ENCODE data around the gene TUBA4B.
"Not testable (repeated sequence)": the region's sequence is repeated elsewhere in the genome, so short reads cannot be mapped to it uniquely, and the experiment has no call there.

DNA sequence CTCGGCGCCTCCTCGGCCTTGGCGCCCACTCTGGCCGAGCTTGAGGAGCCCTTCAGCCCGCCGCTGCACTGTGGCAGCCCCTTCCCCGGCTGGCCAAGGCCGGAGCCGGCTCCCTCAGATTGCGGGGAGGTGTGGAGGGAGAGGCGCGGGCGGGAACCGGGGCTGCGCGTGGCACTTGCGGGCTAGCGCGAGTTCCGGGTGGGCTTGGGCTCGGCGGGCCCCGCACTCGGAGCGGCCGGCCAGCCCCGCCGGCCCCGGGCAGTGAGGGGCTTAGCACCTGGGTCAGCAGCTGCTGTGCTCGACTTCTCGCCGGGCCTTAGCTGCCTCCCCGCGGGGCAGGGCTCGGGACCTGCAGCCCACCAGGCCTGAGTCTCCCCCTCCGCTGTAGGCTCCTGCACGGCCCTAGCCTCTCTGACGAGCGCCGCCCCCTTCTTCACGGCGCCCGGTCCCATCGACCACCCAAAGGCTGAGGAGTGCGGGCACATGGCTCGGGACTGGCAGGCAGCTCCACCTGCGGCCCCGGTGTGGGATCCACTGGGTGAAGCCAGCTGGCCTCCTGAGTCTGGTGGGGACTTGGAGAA is 59.7 kb downstream of the TUBA4B start:
- TF ChIP-seq, protein P1, sequence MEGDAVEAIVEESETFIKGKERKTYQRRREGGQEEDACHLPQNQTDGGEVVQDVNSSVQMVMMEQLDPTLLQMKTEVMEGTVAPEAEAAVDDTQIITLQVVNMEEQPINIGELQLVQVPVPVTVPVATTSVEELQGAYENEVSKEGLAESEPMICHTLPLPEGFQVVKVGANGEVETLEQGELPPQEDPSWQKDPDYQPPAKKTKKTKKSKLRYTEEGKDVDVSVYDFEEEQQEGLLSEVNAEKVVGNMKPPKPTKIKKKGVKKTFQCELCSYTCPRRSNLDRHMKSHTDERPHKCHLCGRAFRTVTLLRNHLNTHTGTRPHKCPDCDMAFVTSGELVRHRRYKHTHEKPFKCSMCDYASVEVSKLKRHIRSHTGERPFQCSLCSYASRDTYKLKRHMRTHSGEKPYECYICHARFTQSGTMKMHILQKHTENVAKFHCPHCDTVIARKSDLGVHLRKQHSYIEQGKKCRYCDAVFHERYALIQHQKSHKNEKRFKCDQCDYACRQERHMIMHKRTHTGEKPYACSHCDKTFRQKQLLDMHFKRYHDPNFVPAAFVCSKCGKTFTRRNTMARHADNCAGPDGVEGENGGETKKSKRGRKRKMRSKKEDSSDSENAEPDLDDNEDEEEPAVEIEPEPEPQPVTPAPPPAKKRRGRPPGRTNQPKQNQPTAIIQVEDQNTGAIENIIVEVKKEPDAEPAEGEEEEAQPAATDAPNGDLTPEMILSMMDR (IDR thresholded peaks at IDR 0.05; ENCODE audit: insufficient read depth, low read length): not testable (repeated sequence)
- TF ChIP-seq, protein P2, sequence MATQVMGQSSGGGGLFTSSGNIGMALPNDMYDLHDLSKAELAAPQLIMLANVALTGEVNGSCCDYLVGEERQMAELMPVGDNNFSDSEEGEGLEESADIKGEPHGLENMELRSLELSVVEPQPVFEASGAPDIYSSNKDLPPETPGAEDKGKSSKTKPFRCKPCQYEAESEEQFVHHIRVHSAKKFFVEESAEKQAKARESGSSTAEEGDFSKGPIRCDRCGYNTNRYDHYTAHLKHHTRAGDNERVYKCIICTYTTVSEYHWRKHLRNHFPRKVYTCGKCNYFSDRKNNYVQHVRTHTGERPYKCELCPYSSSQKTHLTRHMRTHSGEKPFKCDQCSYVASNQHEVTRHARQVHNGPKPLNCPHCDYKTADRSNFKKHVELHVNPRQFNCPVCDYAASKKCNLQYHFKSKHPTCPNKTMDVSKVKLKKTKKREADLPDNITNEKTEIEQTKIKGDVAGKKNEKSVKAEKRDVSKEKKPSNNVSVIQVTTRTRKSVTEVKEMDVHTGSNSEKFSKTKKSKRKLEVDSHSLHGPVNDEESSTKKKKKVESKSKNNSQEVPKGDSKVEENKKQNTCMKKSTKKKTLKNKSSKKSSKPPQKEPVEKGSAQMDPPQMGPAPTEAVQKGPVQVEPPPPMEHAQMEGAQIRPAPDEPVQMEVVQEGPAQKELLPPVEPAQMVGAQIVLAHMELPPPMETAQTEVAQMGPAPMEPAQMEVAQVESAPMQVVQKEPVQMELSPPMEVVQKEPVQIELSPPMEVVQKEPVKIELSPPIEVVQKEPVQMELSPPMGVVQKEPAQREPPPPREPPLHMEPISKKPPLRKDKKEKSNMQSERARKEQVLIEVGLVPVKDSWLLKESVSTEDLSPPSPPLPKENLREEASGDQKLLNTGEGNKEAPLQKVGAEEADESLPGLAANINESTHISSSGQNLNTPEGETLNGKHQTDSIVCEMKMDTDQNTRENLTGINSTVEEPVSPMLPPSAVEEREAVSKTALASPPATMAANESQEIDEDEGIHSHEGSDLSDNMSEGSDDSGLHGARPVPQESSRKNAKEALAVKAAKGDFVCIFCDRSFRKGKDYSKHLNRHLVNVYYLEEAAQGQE (IDR thresholded peaks at IDR 0.05; ENCODE audit: insufficient replicate concordance, low read depth): not testable (repeated sequence)
- not testable (repeated sequence) for TF ChIP-seq POLR2AphosphoS5 (IDR thresholded peaks at IDR 0.05; ENCODE audit: low read depth)
